Parathyroid adenoma (tissue), 2 donors: ENCODE measurements around the gene FAM210B.

ENCODE experiments used
- H2AFZ ChIP-seq: fragments of 300-600 bp; sonication (generic); one replicate; pipeline ENCODE4 v1.7.0; 2017; ENCODE audit warnings: antibody characterized with exemption, mild to moderate bottlenecking
- H3K27ac ChIP-seq: fragments of 300-600 bp; sonication (generic); one replicate; pipeline ENCODE4 v1.7.0; 2017
- H3K27me3 ChIP-seq: fragments of 300-600 bp; sonication (generic); one replicate; pipeline ENCODE4 v1.7.0; 2017; ENCODE audit warnings: low read length; ENCODE audit not compliant: control insufficient read depth, insufficient read depth
- H3K36me3 ChIP-seq: fragments of 300-600 bp; sonication (generic); one replicate; pipeline ENCODE4 v1.7.0; 2017; ENCODE audit warnings: low read length; ENCODE audit not compliant: control insufficient read depth, insufficient read depth
- H3K4me1 ChIP-seq: fragments of 300-600 bp; sonication (generic); one replicate; pipeline ENCODE4 v1.7.0; 2017; ENCODE audit warnings: control low read depth
- H3K4me2 ChIP-seq: fragments of 300-600 bp; sonication (generic); one replicate; pipeline ENCODE4 v1.7.0; 2017; ENCODE audit warnings: low read length
- H3K4me3 ChIP-seq: fragments of 300-600 bp; sonication (generic); one replicate; pipeline ENCODE4 v1.7.0; 2017; ENCODE audit warnings: low read depth, low read length
- H3K79me2 ChIP-seq: fragments of 300-600 bp; sonication (generic); one replicate; pipeline ENCODE4 v1.7.0; 2017; ENCODE audit warnings: control low read depth
- H3K9ac ChIP-seq: fragments of 300-600 bp; sonication (generic); one replicate; pipeline ENCODE4 v1.7.0; 2017; ENCODE audit warnings: mild to moderate bottlenecking
- H3K9me3 ChIP-seq: fragments of 300-600 bp; sonication (generic); one replicate; pipeline ENCODE4 v1.7.0; 2017; ENCODE audit warnings: low read length; ENCODE audit not compliant: control insufficient read depth
- TF ChIP-seq, protein P1 (sequence below): fragments of 300-600 bp; sonication (generic); IDR thresholded peaks from one replicate; pipeline ENCODE4 v1.7.0; 2017; ENCODE audit warnings: antibody characterized with exemption, mild to moderate bottlenecking
- donor health status: primary hyperparathyroidism.

Gene FAM210B

GRCh38 chr20:56414842-56415765 is 56.3 kb downstream of the FAM210B start:
- Histone ChIP-seq H3K4me1 (no peaks in the 10 kb centered on the region), H3K36me3 (no peaks in the 10 kb centered on the region), H3K9ac (no peak overlapping the region), H3K79me2 (no peaks in the 10 kb centered on the region), H2AFZ (no peak overlapping the region), H3K4me2 (no peak overlapping the region), H3K27ac (no peak overlapping the region), H3K9me3 (no peaks in the 10 kb centered on the region), H3K4me3 (no peak overlapping the region), H3K27me3 (no peaks in the 10 kb centered on the region)
- TF ChIP-seq, protein P1, sequence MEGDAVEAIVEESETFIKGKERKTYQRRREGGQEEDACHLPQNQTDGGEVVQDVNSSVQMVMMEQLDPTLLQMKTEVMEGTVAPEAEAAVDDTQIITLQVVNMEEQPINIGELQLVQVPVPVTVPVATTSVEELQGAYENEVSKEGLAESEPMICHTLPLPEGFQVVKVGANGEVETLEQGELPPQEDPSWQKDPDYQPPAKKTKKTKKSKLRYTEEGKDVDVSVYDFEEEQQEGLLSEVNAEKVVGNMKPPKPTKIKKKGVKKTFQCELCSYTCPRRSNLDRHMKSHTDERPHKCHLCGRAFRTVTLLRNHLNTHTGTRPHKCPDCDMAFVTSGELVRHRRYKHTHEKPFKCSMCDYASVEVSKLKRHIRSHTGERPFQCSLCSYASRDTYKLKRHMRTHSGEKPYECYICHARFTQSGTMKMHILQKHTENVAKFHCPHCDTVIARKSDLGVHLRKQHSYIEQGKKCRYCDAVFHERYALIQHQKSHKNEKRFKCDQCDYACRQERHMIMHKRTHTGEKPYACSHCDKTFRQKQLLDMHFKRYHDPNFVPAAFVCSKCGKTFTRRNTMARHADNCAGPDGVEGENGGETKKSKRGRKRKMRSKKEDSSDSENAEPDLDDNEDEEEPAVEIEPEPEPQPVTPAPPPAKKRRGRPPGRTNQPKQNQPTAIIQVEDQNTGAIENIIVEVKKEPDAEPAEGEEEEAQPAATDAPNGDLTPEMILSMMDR: no peak

GRCh38 chr20:56417402-56417801 is 58.6 kb downstream of the FAM210B start:
- Histone ChIP-seq H3K27ac (no peak overlapping the region), H3K4me3 (no peak overlapping the region), H3K4me1 (no peaks in the 10 kb centered on the region), H3K36me3 (no peaks in the 10 kb centered on the region), H3K9ac (no peak overlapping the region), H3K4me2 (no peak overlapping the region), H2AFZ (no peak overlapping the region), H3K9me3 (no peaks in the 10 kb centered on the region), H3K79me2 (no peaks in the 10 kb centered on the region), H3K27me3 (no peaks in the 10 kb centered on the region)
- TF ChIP-seq, protein P1: no peak

- no peaks in the 10 kb centered on the region for H3K9me3 ChIP-seq
- no peak overlapping the region for H3K9ac ChIP-seq
- H3K27ac ChIP-seq: no peak overlapping the region
- no peaks in the 10 kb centered on the region for H3K36me3 ChIP-seq
- TF ChIP-seq, protein P1: no peak
- no peak overlapping the region for H3K4me3 ChIP-seq
- H3K27me3 ChIP-seq: no peaks in the 10 kb centered on the region
- no peaks in the 10 kb centered on the region for H3K4me1 ChIP-seq
- H3K79me2 ChIP-seq: no peaks in the 10 kb centered on the region
- H3K4me2 ChIP-seq: no peak overlapping the region
- no peak overlapping the region for H2AFZ ChIP-seq
Observed at GRCh38 chr20:56417911-56418310, 59.1 kb downstream of the FAM210B start.
